ENCODE measurements around the gene ADAMTSL3. TPM values are rescaled to one million over a fixed set of nuclear protein-coding genes. Genes with fewer than 3 reads are reported as not detected.
A peak's percentile ranks its signal among the peaks of the same experiment; 100 is the strongest.

ADAMTSL3 gene
- total and polyA plus RNA-seq, 2 of the 4 experiments (the other 2 are of a cell fraction) = under 0.01 to 0.02 TPM

- Histone ChIP-seq H3K4me3 (ENCODE audit: insufficient read depth, low read depth, low read length) (no peak overlapping the region), H2BK5ac (ENCODE audit: low read depth, low read length, poor library complexity, severe bottlenecking) (peak overlapping the region; percentile 65), H3K9me3 (ENCODE audit: control insufficient read depth, insufficient read depth, low read length) (peaks cover 2% of the 10 kb centered on the region), H3K4me2 (ENCODE audit: low read depth, low read length) (no peak overlapping the region), H3K4ac (ENCODE audit: low read depth, low read length) (no peak overlapping the region), H4K91ac (ENCODE audit: insufficient read depth, low read depth, low read length) (no peak overlapping the region), H3K14ac (replicated peaks; ENCODE audit: low read depth, low read length) (no peak overlapping the region), H4K5ac (ENCODE audit: low read depth, low read length) (no peak overlapping the region), H3K27me3 (ENCODE audit: control insufficient read depth, insufficient read depth, low read length) (no peaks in the 10 kb centered on the region), H3K56ac (ENCODE audit: extremely low read depth, insufficient read depth, low read length) (no peak overlapping the region), H2AK5ac (ENCODE audit: low read depth, low read length) (peak overlapping the region; percentile 14; the same call in 1 of the 2 replicates), H3K4me1 (ENCODE audit: control insufficient read depth, insufficient read depth, low read length) (peaks cover 3% of the 10 kb centered on the region; the same call in 1 of the 2 replicates), H3K9ac (ENCODE audit: low read depth, low read length) (no peak overlapping the region), H3K79me1 (ENCODE audit: low read depth in 1 of 2, low read length in 2 of 2) (no peaks in the 10 kb centered on the region), H2AK9ac (replicated peaks; ENCODE audit: low read depth, low read length, poor library complexity) (no peak overlapping the region), H4K20me1 (ENCODE audit: insufficient read depth, low read length) (no peaks in the 10 kb centered on the region), H3K9me1 (ENCODE audit: insufficient read depth, low read length) (no peaks in the 10 kb centered on the region; the same call in 1 of the 2 replicates), H2BK20ac (ENCODE audit: low read depth, low read length) (no peak overlapping the region), H2AFZ (replicated peaks; ENCODE audit: low read length, poor library complexity) (no peak overlapping the region), H3K27ac (ENCODE audit: insufficient read depth, low read length) (no peak overlapping the region), H2BK120ac (ENCODE audit: low read depth, low read length) (no peak overlapping the region), H4K8ac (ENCODE audit: low read depth in 2 of 2, low read length in 2 of 2) (no peak overlapping the region), H3K36me3 (ENCODE audit: control insufficient read depth, insufficient read depth, low read length) (no peaks in the 10 kb centered on the region), H3K18ac (ENCODE audit: low read depth, low read length) (no peak overlapping the region), H2BK15ac (ENCODE audit: low read depth, low read length) (no peak overlapping the region), H3K23ac (ENCODE audit: low read depth, low read length) (no peak overlapping the region)
- WGBS, 2 experiments (ENCODE audit: extremely low coverage in 2 of 2, insufficient read length in 1 of 2) = no CpG with 5 or more reads among the region's 3 CpGs
- DNase-seq (peak; percentile 11), ATAC-seq (ENCODE audit: low read depth) (peak; percentile 40; the same call in 1 of the 2 replicates)
- in situ Hi-C loops (cut with MboI; ENCODE audit: low sequenced_read_pairs) = loop anchor here (10.0 kb wide), 1 partner anchor 60 kb away; no protein-coding TSS in a partner anchor
- CTCF ChIA-PET = no interaction called here
- dilution Hi-C loops (cut with HindIII; ENCODE audit: low sequenced_read_pairs, unreplicated experiment) = no loop called here
- POLR2A ChIA-PET (ENCODE audit: unreplicated experiment) = no interaction called here
- TF ChIP-seq SMC3 (IDR thresholded peaks at IDR 0.05; ENCODE audit: low read depth, low read length) = no peak
- TF ChIP-seq USF2 (IDR thresholded peaks at IDR 0.05; ENCODE audit: low read depth, low read length) = no peak
- no peak for TF ChIP-seq MAFK (IDR thresholded peaks at IDR 0.05; ENCODE audit: low read depth, low read length)
- no peak for TF ChIP-seq ELK1 (IDR thresholded peaks at IDR 0.05; ENCODE audit: borderline replicate concordance, low read depth, low read length)
- no peak for TF ChIP-seq RCOR1 (IDR thresholded peaks at IDR 0.05; ENCODE audit: insufficient replicate concordance, low read length)
- TF ChIP-seq RAD21 (IDR thresholded peaks at IDR 0.05; ENCODE audit: low read length) = no peak
- no peak for TF ChIP-seq POLR2A (IDR thresholded peaks at IDR 0.05; ENCODE audit: low read depth, low read length)
- TF ChIP-seq CTCF (conservative IDR thresholded peaks at IDR 0.05; ENCODE audit: low read depth, low read length) = no peak
- no peak for TF ChIP-seq BHLHE40 (IDR thresholded peaks at IDR 0.05; ENCODE audit: low read depth, low read length)
- TF ChIP-seq MXI1 (IDR thresholded peaks at IDR 0.05; ENCODE audit: borderline replicate concordance, low read depth, low read length) = no peak
- TF ChIP-seq FOS (IDR thresholded peaks at IDR 0.05; ENCODE audit: low read depth, low read length) = no peak
- TF ChIP-seq RFX5 (IDR thresholded peaks at IDR 0.05; ENCODE audit: low read depth, low read length) = no peak
- no TSS peak for BruUV-seq (replicated peaks)
- intact Hi-C loops (cut with micrococcal nuclease) = no loop called here
Observed at GRCh38 chr15:83695246-83695645, 41.3 kb downstream of the ADAMTSL3 start.
